HFFc6 (cell line): Measurements from ENCODE around the gene ARMS2. TPM values are rescaled to one million over a fixed set of nuclear protein-coding genes. Genes with fewer than 3 reads are reported as not detected.

Experiments
- DNase-seq: peaks from one replicate; pipeline ENCODE4 v3.0.0-alpha.2; 2018
- H3K27ac Mint-ChIP-seq: 2 replicates; pipeline ENCODE4 v1.8.0; 2020; ENCODE audit warnings: mild to moderate bottlenecking, mixed read lengths
- H3K27me3 Mint-ChIP-seq: 2 replicates; pipeline ENCODE4 v1.8.0; 2021; ENCODE audit warnings: mild to moderate bottlenecking, moderate library complexity, mixed read lengths; ENCODE audit not compliant: insufficient read depth
- H3K36me3 Mint-ChIP-seq: 2 replicates; pipeline ENCODE4 v1.8.0; 2021; ENCODE audit warnings: low read depth, mixed read lengths
- H3K4me1 Mint-ChIP-seq: 2 replicates; pipeline ENCODE4 v1.8.0; 2020; ENCODE audit warnings: low read depth, mixed read lengths
- H3K4me3 Mint-ChIP-seq: 2 replicates; pipeline ENCODE4 v1.8.0; 2020; ENCODE audit warnings: mild to moderate bottlenecking, moderate library complexity, mixed read lengths
- H3K9me3 Mint-ChIP-seq: 2 replicates; pipeline ENCODE4 v1.8.0; 2020; ENCODE audit warnings: mild to moderate bottlenecking, mixed read lengths
- total RNA-seq, 6 experiments: library from RNA; stranded (reverse); fragmentation: NEBNext Ultra II Directional; extraction: Animal tissue kit (Norgen Biotek cat#: 25700); gene quantifications; 2 replicates in 1 of 6; 3 replicates in 5 of 6; pipeline ENCODE4 v1.2.3, GENCODE V29; 2021
- TF ChIP-seq, protein P1 (sequence below): fragments of 200-600 bp; sonication (generic); IDR thresholded peaks from 2 replicates; pipeline ENCODE4 v1.5.0; 2021; ENCODE audit warnings: antibody characterized with exemption, mild to moderate bottlenecking

Gene ARMS2
- total RNA-seq, 6 experiments from 2014 or later: not detected

GRCh38 chr10:122450353-122450990 is 4.0 kb upstream of the ARMS2 start:
- DNase-seq: no peak
- H3K4me3 Mint-ChIP-seq: no peak overlapping the region
- peaks cover 13% of the 10 kb centered on the region for H3K4me1 Mint-ChIP-seq
- H3K27ac Mint-ChIP-seq: no peak overlapping the region
- H3K36me3 Mint-ChIP-seq: no peaks in the 10 kb centered on the region
- TF ChIP-seq, protein P1, sequence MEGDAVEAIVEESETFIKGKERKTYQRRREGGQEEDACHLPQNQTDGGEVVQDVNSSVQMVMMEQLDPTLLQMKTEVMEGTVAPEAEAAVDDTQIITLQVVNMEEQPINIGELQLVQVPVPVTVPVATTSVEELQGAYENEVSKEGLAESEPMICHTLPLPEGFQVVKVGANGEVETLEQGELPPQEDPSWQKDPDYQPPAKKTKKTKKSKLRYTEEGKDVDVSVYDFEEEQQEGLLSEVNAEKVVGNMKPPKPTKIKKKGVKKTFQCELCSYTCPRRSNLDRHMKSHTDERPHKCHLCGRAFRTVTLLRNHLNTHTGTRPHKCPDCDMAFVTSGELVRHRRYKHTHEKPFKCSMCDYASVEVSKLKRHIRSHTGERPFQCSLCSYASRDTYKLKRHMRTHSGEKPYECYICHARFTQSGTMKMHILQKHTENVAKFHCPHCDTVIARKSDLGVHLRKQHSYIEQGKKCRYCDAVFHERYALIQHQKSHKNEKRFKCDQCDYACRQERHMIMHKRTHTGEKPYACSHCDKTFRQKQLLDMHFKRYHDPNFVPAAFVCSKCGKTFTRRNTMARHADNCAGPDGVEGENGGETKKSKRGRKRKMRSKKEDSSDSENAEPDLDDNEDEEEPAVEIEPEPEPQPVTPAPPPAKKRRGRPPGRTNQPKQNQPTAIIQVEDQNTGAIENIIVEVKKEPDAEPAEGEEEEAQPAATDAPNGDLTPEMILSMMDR: no peak
- peaks cover 5% of the 10 kb centered on the region for H3K27me3 Mint-ChIP-seq
- H3K9me3 Mint-ChIP-seq: no peaks in the 10 kb centered on the region

GRCh38 chr10:122454071-122454470 is 382 bp upstream of the ARMS2 start:
- Mint-ChIP-seq H3K4me1 (peaks cover 7% of the 10 kb centered on the region; the same call in 1 of the 2 replicates), H3K27ac (no peak overlapping the region), H3K36me3 (no peaks in the 10 kb centered on the region), H3K9me3 (no peaks in the 10 kb centered on the region), H3K27me3 (peaks cover 23% of the 10 kb centered on the region), H3K4me3 (no peak overlapping the region)
- TF ChIP-seq, protein P1: no peak
- no peak for DNase-seq

DNA sequence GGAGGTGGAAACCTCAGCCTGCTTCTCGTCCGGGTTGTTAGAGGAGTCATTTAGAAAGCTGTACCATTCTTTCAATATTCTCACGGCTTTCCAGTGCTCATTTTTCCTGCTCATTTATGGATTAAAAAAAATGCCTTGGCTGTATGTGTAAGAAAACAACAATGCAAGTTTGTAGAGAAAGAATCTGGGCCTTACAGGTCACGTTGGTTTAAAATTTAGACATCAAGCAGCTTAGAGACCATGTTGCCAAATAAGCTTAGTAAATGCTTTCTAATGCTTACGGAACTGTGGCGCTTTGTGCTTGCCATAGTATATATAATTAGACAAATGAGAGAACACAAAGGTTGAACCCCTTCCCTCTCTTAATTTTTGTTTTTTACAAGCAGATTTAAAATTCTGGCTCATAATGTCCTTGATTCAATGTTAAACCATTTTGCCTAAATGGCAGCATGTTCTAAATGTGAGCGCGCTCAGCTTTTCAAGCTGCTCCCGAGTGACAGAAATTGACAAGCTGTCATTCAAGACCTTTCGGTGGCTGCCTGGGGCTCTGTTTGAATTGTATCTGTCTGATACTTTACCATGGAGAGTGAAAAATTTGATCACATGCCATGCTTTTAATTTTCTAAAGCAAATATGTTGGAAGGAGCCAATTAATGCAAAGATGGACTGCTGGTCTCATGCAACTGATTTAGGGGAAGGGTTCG is 1.1 kb downstream of the ARMS2 start:
- no peak overlapping the region for H3K4me3 Mint-ChIP-seq
- no peaks in the 10 kb centered on the region for H3K36me3 Mint-ChIP-seq
- no peaks in the 10 kb centered on the region for H3K9me3 Mint-ChIP-seq
- H3K27ac Mint-ChIP-seq: no peak overlapping the region
- H3K4me1 Mint-ChIP-seq: peaks cover 13% of the 10 kb centered on the region; the same call in 1 of the 2 replicates
- TF ChIP-seq, protein P1: no peak
- peaks cover 30% of the 10 kb centered on the region for H3K27me3 Mint-ChIP-seq
- DNase-seq: no peak

DNA sequence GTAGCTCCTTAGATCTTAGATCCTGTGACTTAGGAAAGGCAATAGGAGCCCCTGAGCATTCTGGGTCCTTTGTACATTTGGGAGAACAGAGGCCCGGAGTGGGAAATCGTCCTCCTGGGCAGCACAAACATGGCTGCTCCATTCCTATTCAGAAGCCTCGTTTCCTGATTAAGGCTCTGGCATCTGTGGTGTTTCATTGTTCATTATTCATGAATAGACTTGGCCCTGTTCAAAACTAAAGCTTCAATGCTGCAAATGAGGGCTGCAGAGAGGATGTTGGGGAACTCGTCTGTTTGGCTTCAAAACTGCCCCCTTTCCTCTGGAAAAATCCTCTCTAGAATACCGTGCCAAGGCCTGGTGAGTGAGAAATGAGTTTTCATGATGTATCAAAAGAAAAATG is 3.5 kb downstream of the ARMS2 start:
- TF ChIP-seq, protein P1: no peak
- H3K9me3 Mint-ChIP-seq: no peaks in the 10 kb centered on the region
- peaks cover 37% of the 10 kb centered on the region for H3K27me3 Mint-ChIP-seq
- no peak for DNase-seq
- peaks cover 11% of the 10 kb centered on the region for H3K4me1 Mint-ChIP-seq
- no peaks in the 10 kb centered on the region for H3K36me3 Mint-ChIP-seq
- H3K4me3 Mint-ChIP-seq: no peak overlapping the region
- no peak overlapping the region for H3K27ac Mint-ChIP-seq

DNA sequence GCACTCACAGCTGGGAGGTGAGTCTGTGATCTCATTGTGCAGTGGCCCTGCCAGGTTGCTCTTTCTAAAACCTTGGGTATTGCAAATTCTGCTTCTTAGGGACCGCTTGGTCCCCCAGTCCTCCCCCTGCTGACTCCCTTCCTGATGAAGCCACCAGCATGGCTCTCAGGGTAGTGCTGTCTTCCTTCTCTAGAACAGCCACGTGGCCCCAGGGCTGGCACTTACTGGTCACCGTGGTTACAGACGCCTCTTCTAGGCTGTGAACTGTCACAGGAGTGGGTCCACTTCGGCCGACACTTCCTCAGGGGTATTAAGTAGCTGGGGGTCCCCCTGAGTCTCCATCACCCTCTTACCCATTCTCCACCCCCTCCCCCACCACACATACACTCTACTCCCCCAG is 4.2 kb downstream of the ARMS2 start:
- no peak overlapping the region for H3K4me3 Mint-ChIP-seq
- peaks cover 18% of the 10 kb centered on the region for H3K4me1 Mint-ChIP-seq
- TF ChIP-seq, protein P1: no peak
- DNase-seq: no peak
- no peaks in the 10 kb centered on the region for H3K36me3 Mint-ChIP-seq
- H3K9me3 Mint-ChIP-seq: no peaks in the 10 kb centered on the region
- peaks cover 40% of the 10 kb centered on the region for H3K27me3 Mint-ChIP-seq
- H3K27ac Mint-ChIP-seq: no peak overlapping the region
